ENCODE results near the gene SPATA31A7.
"Not testable (repeated sequence)": the region's sequence is repeated elsewhere in the genome, so short reads cannot be mapped to it uniquely, and the experiment has no call there.

SPATA31A7 gene

GRCh38 chr9:61189736-61190135 is at the start of gene SPATA31A7:
Gene SPATA31A7, plus strand, starts transcription at chr9:61190036. Its CDS starts 29 bp downstream, at chr9:61190065.
- not testable (repeated sequence) for DNase-seq

GRCh38 chr9:61226438-61226837 is 36.6 kb downstream of the SPATA31A7 start:
- DNase-seq: not testable (repeated sequence)

All from activated naive CD4-positive, alpha-beta T cell treated with Interleukin-2 at 50 U/mL for 16 hours (primary cell).